HG03575 (cell line): ENCODE measurements around the gene TRIM31.
"Not testable (repeated sequence)": the region's sequence is repeated elsewhere in the genome, so short reads cannot be mapped to it uniquely, and the experiment has no call there.

ENCODE experiments used
- ATAC-seq: cut with Tn5 transposase; IDR thresholded peaks from one replicate; pipeline ENCODE4 v1.9.1; 2021; ENCODE audit not compliant: unreplicated experiment, insufficient number of reproducible peaks, low FRiP score; ENCODE audit errors: extremely low read depth

The TRIM31 gene

DNA sequence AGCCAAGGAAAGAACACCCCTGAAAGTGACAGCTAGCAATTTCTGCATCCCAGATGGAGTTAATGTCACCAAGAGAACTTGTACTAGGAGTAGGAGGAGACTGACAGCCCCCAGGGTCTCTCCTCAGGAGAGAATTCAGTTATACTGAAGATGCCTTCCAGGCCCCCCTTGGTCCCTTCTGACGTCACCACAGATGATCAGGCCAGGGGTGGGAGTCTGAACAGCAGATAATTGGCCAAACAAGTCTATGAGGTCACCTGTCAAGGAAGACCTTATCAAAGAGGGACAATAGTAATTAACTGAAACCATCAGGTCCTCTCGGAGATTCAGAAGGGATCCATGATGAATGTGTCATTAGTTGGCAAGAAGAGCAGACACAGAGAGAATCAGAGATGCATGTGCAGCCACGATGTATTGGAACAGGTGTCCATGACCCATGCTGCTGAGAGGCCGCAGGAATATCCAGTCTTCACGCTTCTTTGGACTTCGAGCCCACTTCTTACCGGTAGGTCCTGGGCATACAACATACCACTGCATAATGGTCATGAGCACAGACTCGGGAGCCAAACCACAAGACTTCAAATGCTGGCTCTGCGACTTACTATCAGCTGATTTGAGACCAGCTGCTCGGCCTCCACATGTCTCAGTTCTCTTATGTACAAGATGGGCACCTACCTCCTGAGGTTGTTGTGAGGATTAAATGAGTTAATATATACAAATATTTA is 37.9 kb upstream of the TRIM31 start:
- ATAC-seq = no peak

DNA sequence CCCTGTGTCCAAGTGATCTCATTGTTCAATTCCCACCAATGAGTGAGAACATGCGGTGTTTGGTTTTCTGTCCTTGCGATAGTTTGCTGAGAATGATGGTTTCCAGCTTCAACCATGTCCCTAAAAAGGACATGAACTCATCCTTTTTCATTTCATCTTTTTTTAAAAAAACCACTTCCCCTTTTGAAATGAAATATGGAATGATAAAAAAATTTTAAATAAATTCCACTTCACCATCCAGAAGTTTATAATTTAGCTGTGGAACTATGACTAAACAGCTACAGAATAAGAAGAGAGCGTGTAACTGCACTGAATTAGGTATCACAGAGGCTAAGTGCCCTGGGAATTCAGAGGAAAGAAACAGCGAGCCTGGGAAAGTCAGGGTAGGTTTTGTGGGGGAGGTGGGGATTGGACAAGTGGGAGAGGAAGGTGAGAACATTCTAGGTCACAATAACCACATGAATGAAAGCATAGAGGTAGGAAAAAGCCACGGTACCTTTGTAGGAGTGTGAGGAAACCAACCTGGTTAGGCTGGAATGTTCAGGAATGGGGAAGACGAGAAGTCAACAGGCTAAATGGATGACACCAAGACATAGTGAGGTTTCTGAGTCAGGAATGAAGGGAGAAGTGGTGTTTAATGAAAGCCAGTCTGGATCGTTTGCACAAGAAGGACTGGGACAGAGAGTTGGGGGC is 37.1 kb upstream of the TRIM31 start:
- ATAC-seq = no peak

DNA sequence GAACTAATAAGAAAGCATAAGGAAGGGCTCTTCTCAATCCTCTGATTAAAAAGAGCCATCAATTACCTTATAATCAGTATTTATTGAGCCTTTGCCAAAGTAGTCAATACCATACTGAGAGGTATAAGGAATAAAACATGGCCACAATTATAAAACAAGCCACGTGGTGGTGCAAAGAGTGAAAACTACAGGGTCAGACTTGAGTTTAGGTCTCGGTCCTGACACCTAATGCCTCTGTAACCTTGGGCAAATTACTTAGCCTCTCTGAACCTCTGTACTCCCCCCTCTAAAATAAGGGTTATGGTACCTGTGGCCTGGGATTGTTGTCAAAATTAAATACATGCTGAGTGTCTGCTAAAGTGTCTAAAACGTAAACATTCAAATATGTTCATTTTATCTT is 36.3 kb upstream of the TRIM31 start:
- no peak for ATAC-seq

DNA sequence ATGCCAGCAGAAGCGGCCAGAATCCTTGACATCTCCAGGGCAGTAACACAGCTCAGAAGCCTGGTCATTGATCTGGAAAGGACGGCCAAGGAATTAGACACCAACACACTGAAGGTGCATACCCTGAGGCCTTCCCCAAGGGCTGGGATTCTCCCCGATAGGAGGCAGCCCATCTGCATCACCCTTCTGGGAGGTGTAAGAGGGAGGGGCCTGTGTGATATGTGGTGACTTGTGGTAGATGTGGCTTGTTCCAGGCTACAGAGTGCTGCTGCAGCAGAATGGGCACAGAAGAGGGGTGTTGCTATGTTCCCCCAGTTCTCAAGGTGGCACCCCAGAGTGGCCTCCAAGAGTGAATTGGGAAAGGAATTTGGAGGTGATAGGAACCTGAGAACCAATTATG is 34.2 kb upstream of the TRIM31 start:
- ATAC-seq = no peak

DNA sequence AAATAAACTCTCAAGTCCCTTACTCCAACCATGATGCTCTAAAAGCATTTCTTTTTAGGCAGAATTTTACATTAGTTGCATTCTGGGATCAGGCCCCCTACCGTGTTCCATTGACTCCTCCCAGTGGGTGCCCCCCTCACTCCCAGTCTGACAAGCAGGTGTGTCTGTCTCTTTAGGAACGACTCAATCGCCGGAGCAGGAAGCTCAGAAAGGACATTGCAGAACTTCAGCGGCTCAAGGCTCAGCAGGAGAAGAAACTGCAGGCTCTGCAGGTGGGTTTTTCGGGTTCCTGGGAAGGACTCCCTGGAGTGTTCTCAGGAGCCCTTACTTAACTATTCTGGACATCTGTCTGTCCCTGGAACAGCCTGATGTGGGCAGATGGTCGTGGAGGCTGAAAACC is 32.9 kb upstream of the TRIM31 start:
- no peak for ATAC-seq

DNA sequence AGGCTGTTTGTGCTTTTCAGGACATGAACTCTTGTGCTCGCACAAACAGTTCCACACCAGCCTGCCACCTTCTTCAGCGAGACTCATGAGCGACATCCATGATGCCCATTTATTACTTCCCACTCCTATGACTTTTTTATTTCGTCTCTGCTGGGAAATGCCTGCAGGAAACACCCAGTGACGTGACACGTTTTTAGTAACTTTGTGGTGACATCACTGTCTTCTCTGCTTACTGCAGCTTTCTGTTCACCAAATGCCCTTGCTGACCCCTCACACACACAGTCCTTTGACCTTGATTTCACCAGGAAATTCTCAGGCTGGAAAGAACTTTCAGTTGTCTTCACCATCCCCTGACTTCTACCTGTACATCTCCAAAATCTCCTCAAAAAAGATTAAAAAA is 31.9 kb upstream of the TRIM31 start:
- ATAC-seq = no peak

DNA sequence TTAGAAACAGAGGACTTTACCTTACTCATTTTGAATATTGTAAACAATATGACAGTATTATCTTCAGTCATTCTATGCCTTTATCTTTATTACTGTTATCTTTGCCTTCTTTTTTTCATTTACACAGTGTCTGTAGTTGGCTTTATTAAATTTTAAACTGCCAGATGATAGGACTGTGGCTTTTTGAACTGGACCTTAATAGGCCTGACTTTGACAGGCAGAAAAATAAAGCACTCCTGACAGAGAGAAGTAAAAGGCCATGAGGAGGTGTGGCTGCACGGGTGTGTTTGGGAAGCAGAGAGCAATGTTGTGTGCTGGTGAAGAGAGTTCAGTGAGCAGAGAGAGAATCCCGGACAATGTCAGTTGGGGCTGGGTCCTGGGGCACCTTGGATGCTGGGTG is 30.9 kb upstream of the TRIM31 start:
- ATAC-seq = no peak

DNA sequence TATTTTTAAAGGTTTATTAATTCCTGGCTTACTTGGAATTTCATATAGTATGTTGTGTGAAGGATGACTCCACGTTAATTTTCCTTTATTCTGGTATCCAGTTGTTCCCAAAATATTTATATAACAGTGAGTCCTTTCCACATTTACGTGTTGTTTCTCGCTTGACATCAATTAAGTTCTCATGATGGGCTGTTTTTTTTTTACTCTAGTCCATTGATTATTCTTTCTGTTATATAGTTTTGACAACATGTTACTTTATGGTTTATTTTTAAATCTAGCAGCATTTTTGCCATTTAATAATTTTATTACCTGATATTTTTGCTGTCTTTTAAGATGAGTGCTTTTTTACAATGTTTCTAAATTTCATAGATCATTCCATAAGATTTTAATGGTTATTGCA is 29.8 kb upstream of the TRIM31 start:
- ATAC-seq = no peak

DNA sequence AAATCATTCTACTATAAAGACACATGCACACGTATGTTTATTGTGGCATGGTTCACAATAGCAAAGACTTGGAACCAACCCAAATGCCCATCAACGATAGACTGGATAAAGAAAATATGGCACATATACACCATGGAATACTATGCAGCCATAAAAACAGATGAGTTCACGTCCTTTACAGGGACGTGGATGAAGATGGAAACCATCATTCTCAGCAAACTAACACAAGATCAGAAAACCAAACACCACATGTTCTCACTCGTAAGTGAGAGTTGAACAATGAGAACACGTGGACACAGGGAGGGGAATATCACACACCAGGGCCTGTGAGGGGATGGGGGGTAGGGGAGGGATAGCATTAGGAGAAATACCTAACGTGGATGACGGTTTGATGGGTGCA is 27.4 kb upstream of the TRIM31 start:
- ATAC-seq = not testable (repeated sequence)

DNA sequence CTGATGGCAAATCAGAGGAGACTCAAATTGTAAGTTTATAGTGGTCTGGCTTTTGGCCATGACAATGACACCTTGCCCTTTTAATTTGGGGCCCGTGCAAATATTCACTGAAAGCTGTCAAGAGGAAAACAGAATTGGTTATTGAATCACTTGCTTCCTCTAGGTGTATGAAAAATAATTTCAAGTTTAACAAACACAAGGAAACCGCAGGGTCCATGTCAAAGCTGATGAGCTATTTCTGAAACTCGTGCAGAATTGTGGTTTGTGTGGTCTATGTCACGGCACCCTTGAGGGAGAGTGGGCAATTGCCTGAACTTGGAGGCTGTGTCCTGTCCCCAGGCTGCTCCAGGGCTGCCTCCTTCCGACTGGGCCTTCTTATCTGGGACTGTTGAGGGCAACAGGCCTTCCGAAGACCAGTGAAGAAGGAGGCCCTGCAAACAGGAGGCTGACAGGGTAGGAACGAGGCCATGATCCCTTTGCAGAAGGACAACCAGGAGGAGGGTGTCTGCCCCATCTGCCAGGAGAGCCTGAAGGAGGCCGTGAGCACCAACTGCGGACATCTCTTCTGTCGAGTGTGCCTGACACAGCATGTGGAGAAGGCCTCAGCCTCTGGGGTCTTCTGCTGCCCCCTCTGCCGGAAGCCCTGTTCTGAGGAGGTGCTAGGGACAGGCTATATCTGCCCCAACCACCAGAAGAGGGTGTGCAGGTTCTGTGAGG is 23.8 kb upstream of the TRIM31 start:
- no peak for ATAC-seq

DNA sequence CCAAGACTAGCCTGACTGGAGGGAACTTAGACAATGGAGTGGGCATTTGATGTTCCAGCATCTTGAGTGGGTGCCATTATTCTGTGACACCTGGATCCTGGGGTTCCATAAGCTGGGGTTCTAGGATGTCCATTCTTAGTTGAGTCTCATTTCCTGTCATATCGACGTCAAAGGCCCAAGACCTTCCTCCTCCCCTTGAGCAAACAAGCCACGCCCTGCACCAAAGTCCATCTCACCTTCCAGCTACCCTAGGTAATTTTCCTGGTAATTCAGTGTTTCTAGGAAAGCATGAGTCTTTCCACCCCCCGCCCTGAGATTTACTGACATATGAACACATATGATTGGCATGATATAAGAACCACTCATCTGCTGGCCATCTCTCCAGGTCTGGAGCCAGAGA is 22.9 kb upstream of the TRIM31 start, which contains the start of gene TRIM40:
Gene TRIM40 (plus strand): TSS at position 384 of the 400 bp plus-strand sequence. CDS start 897 bp downstream, outside the sequence.
- no peak for ATAC-seq

DNA sequence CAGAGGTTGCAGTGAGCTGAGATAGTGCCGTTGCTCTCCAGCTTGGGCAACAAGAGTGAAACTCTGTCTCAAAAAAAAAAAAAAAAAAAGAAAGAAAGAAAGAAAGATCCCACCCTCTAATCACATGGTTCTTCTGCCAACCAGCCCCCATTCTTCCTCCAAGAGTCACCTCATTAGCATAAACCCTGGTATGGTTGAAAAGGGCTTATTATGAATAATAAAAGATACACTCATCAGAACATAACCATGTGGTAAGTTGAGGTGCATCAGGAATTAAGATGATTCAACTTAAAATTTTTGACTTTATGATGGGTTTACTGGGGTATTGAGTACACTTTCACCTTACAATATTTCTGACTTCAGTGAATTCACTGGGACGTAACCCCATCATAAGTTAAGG is 22.3 kb upstream of the TRIM31 start:
- ATAC-seq = no peak

DNA sequence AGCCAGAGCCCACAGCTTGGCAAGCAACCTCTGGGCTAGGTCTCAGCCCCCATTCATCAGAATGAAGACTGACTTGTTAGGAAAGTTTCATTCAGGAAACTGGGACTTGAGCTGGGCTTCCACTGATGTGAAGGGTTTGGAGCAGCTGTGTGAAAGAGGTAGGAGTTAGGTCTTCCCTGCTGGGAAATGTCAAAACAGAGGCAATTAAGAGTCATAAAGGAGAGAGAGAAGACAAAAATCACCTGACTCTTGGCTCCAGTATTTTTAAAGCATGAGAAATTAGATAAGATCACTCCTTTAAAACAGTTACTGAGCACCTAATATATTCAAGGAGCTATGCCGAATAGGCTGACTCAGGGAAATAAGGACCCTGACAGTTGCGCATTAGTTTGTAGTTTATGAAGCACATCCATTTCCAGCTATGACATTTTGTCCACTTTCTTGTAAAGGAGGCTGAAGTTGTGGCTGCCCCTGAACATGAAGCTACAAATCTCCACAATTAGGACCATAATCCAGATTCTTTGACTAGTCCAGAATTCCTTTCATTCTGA is 19.1 kb upstream of the TRIM31 start:
- no peak for ATAC-seq

DNA sequence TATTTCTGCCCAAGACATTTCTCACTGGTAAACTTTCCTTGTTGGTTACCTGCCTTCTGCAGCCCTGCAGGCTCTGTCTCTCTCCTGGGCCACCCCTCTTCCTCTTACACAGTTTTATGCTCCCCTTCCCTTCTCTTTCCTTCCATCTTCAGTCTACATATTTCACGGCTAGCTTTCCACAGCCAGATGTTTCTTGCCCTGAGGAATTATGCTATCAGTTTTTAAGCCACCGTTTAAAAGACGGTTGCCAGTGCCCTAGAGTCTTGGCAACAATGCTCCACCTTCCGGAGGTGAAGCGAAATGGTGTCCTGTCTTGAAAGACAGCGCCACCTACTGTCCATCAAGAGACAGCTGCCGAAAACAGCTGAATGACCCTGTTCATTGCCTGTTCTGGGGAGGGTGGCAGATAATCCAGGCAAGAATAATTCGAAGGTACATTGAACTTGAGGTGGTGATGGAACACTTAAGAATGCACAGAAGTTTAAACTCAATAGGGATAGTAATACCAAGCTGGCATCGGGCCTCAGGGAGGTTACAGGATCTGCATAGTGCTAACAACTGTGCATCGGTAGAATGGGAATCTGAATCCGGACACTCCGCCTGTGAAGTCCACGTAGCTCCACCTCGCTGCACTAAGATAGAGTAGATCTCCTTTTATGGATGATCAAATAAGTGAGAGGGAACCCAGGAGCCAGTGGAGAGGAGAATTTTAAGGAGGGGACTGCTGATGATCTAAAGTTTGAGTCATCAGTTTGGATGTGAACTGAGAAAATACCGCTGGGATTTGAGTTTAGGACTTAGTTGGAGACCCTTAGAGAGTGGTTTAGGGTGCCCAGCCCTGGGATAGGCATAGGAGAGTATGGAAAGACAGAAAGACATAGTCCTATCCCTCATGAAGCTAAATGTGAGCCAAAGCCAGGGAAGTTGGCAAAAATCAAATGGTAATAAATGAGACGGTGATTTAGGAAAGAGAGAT is 18.3 kb upstream of the TRIM31 start:
- ATAC-seq = no peak

DNA sequence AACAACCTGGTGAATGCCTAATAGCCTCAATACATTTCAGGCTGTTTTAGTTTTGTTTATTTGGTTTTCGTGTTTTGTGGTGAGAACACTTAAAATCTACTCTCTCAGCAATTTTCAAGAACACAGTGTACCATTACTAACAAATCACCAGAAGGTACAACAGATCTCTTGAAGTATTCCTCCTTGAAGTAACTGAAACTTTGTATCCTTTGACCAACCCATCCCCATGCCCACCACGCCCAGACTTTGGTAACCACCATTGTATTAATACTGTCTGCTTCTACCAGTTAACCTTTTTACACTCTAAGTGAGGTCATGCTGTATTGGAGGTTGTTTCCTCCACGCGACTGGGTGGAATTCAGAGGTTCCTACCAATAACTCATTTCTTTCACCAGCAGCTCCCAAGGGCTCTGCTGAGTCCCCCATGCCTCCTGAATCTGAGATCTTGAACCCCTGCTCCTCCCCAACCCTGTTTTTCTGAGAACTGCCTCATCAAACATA is 17.3 kb upstream of the TRIM31 start:
- no peak for ATAC-seq

DNA sequence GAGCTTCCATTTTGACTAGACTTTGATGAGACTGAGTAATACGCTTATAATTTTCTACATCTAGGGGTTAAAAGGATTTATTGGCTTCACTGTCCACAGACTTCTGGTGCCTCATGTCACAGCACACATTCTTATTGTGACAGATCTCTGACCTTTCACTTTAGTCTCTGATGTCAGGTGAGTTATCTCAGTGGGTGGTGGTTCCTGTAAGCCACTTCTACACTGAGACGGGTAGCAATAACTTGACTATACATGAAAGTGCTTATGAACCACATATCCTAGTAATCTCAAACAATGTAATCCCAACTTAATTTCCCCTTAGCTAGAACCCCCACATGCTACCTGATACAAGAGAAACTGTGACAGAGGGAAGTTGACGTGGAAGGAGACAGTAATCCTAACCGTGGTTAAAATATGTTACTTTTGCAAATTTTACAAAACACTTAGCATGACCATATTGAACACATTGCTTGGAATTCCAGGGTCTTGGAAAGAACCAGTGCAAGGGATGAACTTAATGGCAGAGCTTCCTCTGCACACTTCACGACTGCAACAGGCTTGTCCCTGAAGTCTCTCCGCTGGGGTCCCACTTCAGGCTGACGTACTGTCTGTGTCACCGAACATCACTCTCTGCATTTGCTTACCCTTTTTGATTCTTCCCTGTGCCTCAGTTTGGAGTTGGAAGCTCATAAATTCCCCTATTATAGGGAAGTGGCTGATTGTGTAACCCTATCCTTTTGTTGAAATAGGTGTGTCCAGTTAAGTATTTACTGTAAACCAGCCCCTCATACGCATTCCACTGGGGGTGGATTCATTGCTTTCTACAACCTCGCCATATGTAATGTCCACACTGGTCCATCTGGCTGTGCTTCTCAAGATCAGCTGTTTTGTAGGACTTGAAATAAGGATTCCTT is 16.6 kb upstream of the TRIM31 start:
- no peak for ATAC-seq

DNA sequence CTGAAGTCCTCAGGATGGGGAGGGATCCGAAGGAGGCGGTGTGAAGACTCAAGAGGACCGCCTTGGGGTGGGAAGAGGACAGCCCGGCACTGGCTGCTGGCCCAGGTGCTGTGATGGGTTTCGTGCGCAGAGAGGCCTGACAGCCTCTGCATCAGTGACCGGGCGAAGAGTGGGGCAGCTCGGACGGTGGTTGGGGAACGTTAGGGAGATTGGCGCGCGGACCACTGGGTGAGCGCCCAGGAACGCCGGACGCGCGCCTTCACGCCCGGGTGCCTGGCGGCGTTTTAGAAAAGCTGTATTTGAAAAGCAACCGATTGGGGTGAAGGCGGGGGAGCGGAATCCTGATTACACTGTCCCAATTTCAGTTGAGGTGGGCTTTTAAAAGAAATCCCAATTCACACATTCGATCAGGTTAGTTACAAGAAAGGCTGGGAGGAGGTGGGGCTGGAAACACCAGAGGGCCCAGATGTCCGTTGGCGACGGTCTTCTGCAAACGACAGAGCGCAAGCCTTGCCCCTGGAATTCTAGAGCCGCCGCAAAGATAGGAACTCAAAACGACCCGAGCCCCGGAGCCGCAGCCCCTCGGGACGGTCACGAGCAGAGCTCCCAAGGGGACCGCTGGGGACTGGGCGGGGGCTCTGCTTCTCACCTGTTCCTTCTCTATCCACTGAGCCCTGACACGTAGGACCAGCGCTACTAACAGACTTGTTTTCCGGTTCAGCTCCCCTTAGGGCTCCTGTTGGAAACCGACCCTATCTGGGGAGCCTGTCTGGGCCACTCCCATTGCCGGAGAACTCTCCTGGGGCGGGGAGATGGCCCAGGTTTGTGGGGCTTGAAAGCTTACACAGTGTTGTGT is 14.6 kb upstream of the TRIM31 start:
- ATAC-seq = no peak
